RWPE1 (cell line): ENCODE data around the gene SLC25A21.

ENCODE experiments used
- CTCF ChIA-PET: fragments of 350-600 bp; sonication (Branson Sonifier 250); formaldehyde crosslinking; extraction: SDS; loops from one replicate; lab custom pipeline; 2021; lab: Yijun Ruan, JAX
- POLR2A ChIA-PET: fragments of 400-600 bp; formaldehyde crosslinking; extraction: SDS; loops from one replicate; lab custom pipeline; 2020; ENCODE audit warnings: antibody characterized with exemption; ENCODE audit not compliant: low non-redundant PET; lab: Yijun Ruan, JAX
- DNase-seq: peaks from one replicate; pipeline ENCODE4 v3.0.0; 2012; ENCODE audit warnings: low spot score
- H3K27ac ChIP-seq: fragments of 450-650 bp; 2 replicates; pipeline ENCODE4 v1.5.1; 2017
- CTCF ChIP-seq: fragments of 450-650 bp; conservative IDR thresholded peaks from 2 replicates; pipeline ENCODE4 v1.5.1; 2017; ENCODE audit warnings: low read depth, mild to moderate bottlenecking

The SLC25A21 gene

GRCh38 chr14:37098132-37098531 lies 74.3 kb downstream of the SLC25A21 start:
- no peak for DNase-seq
- ChIA-PET POLR2A (no interaction called here), CTCF (interaction anchor here (0.6 kb wide), 1 partner anchor 50 kb away, joined by 3 read pairs; no protein-coding TSS in a partner anchor)
- no peak overlapping the region for H3K27ac ChIP-seq
- TF ChIP-seq CTCF: no peak

GRCh38 chr14:37094502-37094901 lies 77.9 kb downstream of the SLC25A21 start:
- TF ChIP-seq CTCF: no peak
- CTCF ChIA-PET: no interaction called here
- DNase-seq: no peak
- POLR2A ChIA-PET: no interaction called here
- no peak overlapping the region for H3K27ac ChIP-seq

- no peak for TF ChIP-seq CTCF
- CTCF ChIA-PET: interaction anchor here (0.7 kb wide), 1 partner anchor 1556 kb away, joined by 3 read pairs; no protein-coding TSS in a partner anchor
- H3K27ac ChIP-seq: no peak overlapping the region
- POLR2A ChIA-PET: no interaction called here
- DNase-seq: peak; percentile 2
Observed at GRCh38 chr14:37093364-37093763, 79.0 kb downstream of the SLC25A21 start.

GRCh38 chr14:37091651-37092050 lies 80.8 kb downstream of the SLC25A21 start:
- ChIA-PET CTCF (no interaction called here), POLR2A (no interaction called here)
- TF ChIP-seq CTCF: no peak
- no peak for DNase-seq
- H3K27ac ChIP-seq: no peak overlapping the region

- ChIA-PET POLR2A (no interaction called here), CTCF (interaction anchor here (1.4 kb wide), 1 partner anchor 342 kb away, joined by 3 read pairs; no protein-coding TSS in a partner anchor)
- no peak overlapping the region for H3K27ac ChIP-seq
- TF ChIP-seq CTCF: no peak
- DNase-seq: no peak
Observed at GRCh38 chr14:37090026-37090425, 82.4 kb downstream of the SLC25A21 start.

- DNase-seq: no peak
- no peak overlapping the region for H3K27ac ChIP-seq
- ChIA-PET CTCF (interaction anchor here (1.4 kb wide), 1 partner anchor 342 kb away, joined by 3 read pairs; no protein-coding TSS in a partner anchor), POLR2A (no interaction called here)
- TF ChIP-seq CTCF: no peak
Observed at GRCh38 chr14:37089410-37089809, 83.0 kb downstream of the SLC25A21 start.
